ENCODE results near the gene DNASE1L2. TPM values are rescaled to one million over a fixed set of nuclear protein-coding genes. Genes with fewer than 3 reads are reported as not detected.

The DNASE1L2 gene
- polyA plus RNA-seq, 3 donors, result 1.1 TPM; not detected in 2

DNA sequence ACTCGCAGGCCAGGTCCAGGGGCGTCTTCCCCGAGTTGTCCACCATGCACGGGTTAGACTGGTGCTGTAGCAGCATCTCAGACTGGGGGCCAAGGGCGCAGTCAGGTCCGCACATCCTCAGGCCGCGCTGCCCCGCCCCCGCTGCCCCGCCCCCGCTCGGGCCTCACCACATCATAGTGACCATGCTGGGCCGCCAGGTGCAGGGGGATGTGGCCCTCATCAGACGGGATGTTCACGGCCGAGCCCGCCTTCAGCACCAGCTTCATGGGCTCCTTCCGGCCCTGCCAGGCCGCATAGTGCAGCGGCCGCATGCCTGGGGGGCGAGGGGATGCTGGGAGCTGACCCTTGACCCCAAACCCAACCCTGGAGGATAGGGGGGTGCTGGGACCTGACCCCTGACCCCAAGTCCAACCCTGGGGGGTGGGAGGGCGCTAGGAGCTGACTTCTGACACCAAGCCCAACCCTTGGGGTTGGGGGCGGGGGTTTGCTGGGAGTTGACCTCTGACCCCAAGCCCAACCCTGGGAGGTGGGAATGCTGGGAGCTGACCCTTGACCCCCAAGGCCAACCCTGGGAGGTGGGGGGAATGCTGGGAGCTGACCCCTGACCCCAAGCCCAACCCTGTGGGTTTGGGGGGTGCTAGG lies 46.9 kb upstream of the DNASE1L2 start:
- Histone ChIP-seq H3K9me3 (replicated peaks in 1 of 2; ENCODE audit: control insufficient read depth in 1 of 2, insufficient read depth in 1 of 2, low read length in 2 of 2) (no peaks in the 10 kb centered on the region), H3K4me1 (ENCODE audit: control insufficient read depth in 1 of 2, insufficient read depth in 2 of 2, low read length in 2 of 2) (no peaks in the 10 kb centered on the region), H3K27ac (ENCODE audit: low read depth in 1 of 2, low read length in 2 of 2) (no peak overlapping the region), H3K27me3 (ENCODE audit: control insufficient read depth in 2 of 2, insufficient read depth in 2 of 2, low read length in 2 of 2) (peaks cover under 1 to 11% of the 10 kb centered on the region in 2 donors), H4K20me1 (ENCODE audit: insufficient read depth, low read length) (no peaks in the 10 kb centered on the region), H3K36me3 (replicated peaks in 1 of 2; ENCODE audit: control insufficient read depth in 1 of 2, insufficient read depth in 2 of 2, low read length in 2 of 2) (no peaks in the 10 kb centered on the region), H3K4me3 (replicated peaks in 1 of 3; ENCODE audit: low read depth in 2 of 3, low read length in 3 of 3) (no peak overlapping the region), H3K9ac (ENCODE audit: insufficient read depth, low read length, poor library complexity, severe bottlenecking) (no peak overlapping the region), H3K4me2 (replicated peaks; ENCODE audit: extremely low read depth, low read length, poor library complexity, severe bottlenecking) (no peak overlapping the region), H2AFZ (ENCODE audit: insufficient read depth, low read depth, low read length, poor library complexity, severe bottlenecking) (no peak overlapping the region), H3K79me2 (ENCODE audit: insufficient read depth, low read length) (no peaks in the 10 kb centered on the region)
- intact Hi-C loops (cut with micrococcal nuclease), result no loop called here
- no peaks in the 10 kb centered on the region for H3K4me1 Mint-ChIP-seq
- DNase-seq, result no peak
- H3K4me3 Mint-ChIP-seq, result no peak overlapping the region
- no peaks in the 10 kb centered on the region for H3K36me3 Mint-ChIP-seq
- WGBS (ENCODE audit: insufficient coverage), result 97% methylated on average over 16 of the region's 25 CpGs
- TF ChIP-seq, protein P1, sequence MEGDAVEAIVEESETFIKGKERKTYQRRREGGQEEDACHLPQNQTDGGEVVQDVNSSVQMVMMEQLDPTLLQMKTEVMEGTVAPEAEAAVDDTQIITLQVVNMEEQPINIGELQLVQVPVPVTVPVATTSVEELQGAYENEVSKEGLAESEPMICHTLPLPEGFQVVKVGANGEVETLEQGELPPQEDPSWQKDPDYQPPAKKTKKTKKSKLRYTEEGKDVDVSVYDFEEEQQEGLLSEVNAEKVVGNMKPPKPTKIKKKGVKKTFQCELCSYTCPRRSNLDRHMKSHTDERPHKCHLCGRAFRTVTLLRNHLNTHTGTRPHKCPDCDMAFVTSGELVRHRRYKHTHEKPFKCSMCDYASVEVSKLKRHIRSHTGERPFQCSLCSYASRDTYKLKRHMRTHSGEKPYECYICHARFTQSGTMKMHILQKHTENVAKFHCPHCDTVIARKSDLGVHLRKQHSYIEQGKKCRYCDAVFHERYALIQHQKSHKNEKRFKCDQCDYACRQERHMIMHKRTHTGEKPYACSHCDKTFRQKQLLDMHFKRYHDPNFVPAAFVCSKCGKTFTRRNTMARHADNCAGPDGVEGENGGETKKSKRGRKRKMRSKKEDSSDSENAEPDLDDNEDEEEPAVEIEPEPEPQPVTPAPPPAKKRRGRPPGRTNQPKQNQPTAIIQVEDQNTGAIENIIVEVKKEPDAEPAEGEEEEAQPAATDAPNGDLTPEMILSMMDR (IDR thresholded peaks at IDR 0.05), result no peak
- peaks cover 17 to 24% (median 20%) of the 10 kb centered on the region in 3 donors for H3K27me3 Mint-ChIP-seq (ENCODE audit: low read depth in 3 of 3)
- no peak overlapping the region for H3K27ac Mint-ChIP-seq
- peaks cover 0 to under 1% (median 0%) of the 10 kb centered on the region in 7 donors for H3K9me3 Mint-ChIP-seq

DNA sequence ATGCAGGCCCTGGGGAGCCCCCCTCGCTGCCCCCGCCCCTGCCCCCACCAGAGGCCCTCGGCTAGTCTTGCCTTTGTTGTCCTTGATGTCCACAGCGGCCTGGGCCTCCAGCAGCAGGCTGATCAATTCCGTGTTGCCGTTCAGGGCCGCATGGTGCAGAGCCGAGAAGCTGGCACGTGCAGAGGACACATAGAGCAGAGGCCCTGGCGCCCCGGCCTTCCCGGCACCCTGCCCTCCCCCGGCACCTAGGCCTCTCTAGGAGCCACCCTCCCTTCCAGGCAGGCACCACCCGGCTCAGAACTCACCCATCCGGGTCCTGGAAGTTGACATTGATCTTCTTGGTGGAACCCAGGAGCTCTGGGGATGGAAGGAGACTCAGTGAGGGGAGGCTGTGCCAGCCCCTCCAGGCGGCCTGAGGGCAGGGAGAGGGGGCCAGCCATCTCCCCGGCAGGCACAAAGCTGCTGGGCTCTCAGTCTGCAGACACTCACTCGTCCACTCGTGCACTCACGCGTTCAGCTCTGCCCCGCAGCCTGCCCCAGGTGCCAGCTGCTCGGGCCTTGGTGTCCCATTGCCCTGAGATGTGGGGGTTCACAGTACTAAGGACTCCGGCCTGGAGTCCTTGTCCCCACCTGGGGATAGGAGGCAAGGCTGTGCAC lies 46.1 kb upstream of the DNASE1L2 start:
- Mint-ChIP-seq H3K27me3 (ENCODE audit: low read depth in 3 of 3) (peaks cover 24 to 30% (median 28%) of the 10 kb centered on the region in 3 donors), H3K4me3 (no peak overlapping the region), H3K36me3 (no peaks in the 10 kb centered on the region), H3K9me3 (peaks cover 0 to 8% (median 0%) of the 10 kb centered on the region in 7 donors), H3K27ac (no peak overlapping the region), H3K4me1 (peaks cover 4% of the 10 kb centered on the region)
- Histone ChIP-seq H3K79me2 (ENCODE audit: insufficient read depth, low read length) (no peaks in the 10 kb centered on the region), H3K27me3 (ENCODE audit: control insufficient read depth in 2 of 2, insufficient read depth in 2 of 2, low read length in 2 of 2) (peaks cover 9 to 19% of the 10 kb centered on the region in 2 donors), H3K4me1 (ENCODE audit: control insufficient read depth in 1 of 2, insufficient read depth in 2 of 2, low read length in 2 of 2) (no peaks in the 10 kb centered on the region), H3K4me2 (replicated peaks; ENCODE audit: extremely low read depth, low read length, poor library complexity, severe bottlenecking) (no peak overlapping the region), H3K4me3 (replicated peaks in 1 of 3; ENCODE audit: low read depth in 2 of 3, low read length in 3 of 3) (no peak overlapping the region), H3K27ac (ENCODE audit: low read depth in 1 of 2, low read length in 2 of 2) (no peak overlapping the region), H3K9me3 (replicated peaks in 1 of 2; ENCODE audit: control insufficient read depth in 1 of 2, insufficient read depth in 1 of 2, low read length in 2 of 2) (no peaks in the 10 kb centered on the region), H3K9ac (ENCODE audit: insufficient read depth, low read length, poor library complexity, severe bottlenecking) (no peak overlapping the region), H3K36me3 (replicated peaks in 1 of 2; ENCODE audit: control insufficient read depth in 1 of 2, insufficient read depth in 2 of 2, low read length in 2 of 2) (no peaks in the 10 kb centered on the region), H4K20me1 (ENCODE audit: insufficient read depth, low read length) (no peaks in the 10 kb centered on the region), H2AFZ (ENCODE audit: insufficient read depth, low read depth, low read length, poor library complexity, severe bottlenecking) (no peak overlapping the region)
- 94% methylated on average over 23 of the region's 24 CpGs for WGBS (ENCODE audit: insufficient coverage)
- intact Hi-C loops (cut with micrococcal nuclease), result no loop called here
- DNase-seq, result no peak
- TF ChIP-seq, protein P1 (IDR thresholded peaks at IDR 0.05), result no peak
